HG02981 (cell line): ENCODE results near the gene SHLD2.
A peak's percentile ranks its signal among the peaks of the same experiment; 100 is the strongest.
"Not testable (repeated sequence)": the region's sequence is repeated elsewhere in the genome, so short reads cannot be mapped to it uniquely, and the experiment has no call there.

Source experiments
- ATAC-seq: cut with Tn5 transposase; IDR thresholded peaks from one replicate; pipeline ENCODE4 v1.9.1; 2021; ENCODE audit warnings: mild to moderate bottlenecking, moderate library complexity; ENCODE audit not compliant: unreplicated experiment

The SHLD2 gene

DNA sequence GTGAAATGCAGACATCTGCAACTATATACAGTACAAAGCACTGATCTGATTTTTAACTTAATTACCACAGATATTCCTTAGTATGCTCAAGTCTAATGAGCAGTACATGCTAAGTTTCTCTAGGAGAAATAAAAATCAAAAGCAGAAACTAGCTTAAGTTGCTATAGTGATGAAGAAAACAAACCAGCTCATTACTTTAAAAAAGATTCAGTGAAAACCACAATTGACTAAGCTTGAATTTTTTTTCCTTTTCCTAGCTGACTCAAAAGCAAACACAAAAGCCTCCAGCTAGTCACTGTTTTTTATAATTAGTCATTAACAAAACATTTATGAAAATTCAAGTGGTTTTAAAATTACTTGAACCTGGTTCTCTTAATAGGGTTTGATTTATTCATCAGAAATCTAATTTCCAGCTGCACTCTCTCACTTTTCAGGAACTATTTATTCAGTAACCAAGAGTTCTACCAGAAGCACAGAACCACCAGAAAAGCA, 10.7 kb upstream of the SHLD2 start:
- ATAC-seq: not testable (repeated sequence)

DNA sequence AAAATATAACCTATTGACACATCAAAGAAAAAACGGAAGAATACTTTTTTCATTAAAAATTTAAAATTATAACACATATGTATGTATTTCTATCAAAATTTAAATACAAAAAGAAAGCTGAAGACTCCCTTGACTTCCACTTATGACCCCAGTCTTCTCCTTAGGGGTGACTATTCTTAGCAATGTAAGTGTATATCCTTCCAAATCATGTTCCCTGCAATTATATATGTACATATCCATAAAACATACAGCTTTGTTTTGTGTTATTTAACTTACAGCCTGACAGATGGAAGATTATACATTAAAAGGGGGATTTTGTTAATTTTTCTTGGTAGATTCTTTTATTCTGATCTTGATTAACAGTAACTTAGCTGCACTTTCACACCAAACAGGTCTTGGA, 9.5 kb upstream of the SHLD2 start:
- ATAC-seq: no peak

DNA sequence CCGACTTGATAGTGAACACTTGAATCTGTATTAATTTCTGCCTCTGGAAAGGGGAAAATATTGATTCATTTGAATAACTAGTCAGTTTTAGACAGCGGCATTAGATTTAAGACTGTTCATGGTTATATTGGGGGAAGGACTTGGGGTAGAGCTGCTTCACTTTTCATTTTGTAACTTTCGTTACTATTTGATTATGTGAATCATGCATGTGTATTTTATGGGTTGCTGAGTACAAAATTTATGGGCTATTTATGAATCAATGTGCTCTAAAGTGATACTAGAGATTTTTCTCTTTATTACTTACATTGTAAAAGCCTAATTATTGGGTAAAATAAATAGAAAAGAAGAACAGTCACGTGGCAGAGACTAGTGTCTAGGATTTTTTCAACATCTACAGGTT, 5.3 kb upstream of the SHLD2 start:
- ATAC-seq: no peak

DNA sequence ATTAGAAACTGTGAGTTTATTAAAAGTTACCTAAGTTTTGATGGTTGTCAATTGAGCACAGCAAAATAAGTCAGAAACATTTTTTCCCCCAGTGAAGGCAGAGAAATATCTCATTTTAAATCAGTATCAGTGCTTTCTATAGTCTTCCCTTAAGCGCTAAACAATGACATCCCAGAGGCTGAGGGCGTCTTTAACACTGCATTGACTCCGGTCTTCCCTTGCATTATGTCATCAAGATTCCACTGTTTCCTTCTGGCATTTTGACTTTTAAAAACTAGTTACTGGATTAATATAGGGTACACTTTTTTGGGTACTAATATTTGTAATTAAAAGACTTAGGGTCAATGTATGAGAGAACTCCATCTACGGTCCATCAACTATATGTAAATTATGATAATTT, 4.2 kb upstream of the SHLD2 start:
- ATAC-seq: no peak

DNA sequence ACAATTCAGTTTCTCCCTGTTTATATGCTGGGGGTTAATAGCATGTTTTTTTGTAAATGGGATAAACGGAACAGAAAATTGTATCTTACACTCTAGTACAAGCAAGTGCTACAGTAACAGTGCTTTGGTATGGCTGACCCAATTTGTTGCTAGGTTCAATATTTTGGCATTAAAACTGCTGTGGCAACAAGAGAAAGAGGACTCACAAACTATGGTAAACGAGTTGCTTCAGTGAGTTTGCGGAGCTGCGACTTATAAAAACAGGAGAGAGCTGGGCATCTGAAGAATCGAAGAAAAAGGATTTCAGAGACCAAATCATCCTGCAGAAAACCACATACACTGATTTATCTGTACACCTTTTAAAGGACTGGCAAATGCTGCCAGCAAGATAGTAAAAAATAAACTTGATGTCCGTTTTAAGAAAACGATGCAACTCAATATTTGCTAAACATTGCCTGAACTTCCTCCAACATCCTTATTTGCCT, 2.6 kb upstream of the SHLD2 start:
- ATAC-seq: no peak

DNA sequence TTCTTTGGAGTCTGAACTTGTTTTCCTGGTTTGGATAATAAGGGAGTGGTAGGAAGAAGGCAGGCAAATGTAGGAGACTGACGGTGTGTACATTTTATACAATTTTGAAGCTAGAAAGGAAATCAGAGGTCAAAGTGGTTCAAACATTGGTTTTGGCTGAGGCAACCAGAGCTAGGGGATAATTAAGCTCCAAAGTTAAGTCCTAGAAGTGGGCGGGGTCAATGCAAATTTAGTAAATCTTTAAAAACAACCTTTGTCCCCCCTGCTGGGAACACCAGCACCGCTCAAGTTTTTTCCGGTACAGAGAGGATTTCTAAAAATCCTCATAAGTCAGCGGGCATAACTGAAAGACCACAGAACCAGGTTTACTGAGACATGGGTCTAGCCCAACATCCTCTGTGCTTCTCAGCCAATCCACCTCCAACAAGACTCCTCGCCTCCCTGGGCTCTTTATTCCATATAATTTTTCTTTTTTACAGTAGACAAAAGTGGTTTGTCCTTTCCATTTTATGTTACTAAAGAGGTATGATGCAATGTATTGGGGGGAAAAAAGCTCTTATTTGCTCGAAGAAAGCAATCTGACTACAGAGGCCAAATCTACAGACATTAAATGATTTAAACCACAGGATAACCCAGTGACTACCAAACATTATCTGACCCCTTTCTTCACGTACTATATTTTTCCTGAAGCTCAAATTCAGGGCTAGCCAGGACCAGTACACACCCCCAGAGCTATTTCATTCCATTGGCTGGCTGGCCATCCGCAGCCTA, 2.0 kb upstream of the SHLD2 start:
- ATAC-seq: no peak

DNA sequence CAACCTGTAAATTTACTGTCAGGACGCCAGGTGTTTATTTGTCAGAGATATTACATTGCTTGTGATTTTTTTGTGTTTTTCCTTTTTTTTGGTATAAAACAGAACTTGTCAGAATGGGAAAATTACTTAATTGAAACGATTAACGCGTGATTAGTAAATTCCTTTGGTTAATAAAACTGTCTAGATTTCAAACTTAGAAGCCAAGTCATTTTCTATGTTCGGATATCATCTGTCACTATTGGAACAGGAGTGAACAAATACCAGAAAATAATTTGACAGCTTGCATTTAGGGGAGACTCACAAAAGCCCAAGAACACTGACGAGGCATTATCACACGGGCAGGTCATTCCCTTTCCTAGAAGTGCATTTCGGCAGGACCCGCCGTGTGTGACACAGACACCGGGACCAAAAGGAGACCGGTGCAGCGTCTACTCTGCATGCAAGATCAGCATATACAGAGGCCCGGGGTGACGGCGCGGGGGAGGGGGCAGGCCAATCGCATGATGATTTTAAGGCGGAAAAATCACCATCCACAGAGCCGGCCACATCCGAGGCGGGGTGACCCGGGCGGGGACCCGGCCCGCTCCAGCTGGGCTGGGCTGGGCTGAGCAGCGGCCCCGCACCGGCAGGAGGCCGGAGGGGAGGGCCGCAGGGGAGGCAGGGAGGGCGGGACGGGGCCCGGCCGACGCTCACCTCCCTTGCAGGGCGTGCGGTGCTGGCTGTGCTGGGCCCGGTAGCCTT, 1.2 kb upstream of the SHLD2 start:
- peak; percentile 25 for ATAC-seq

DNA sequence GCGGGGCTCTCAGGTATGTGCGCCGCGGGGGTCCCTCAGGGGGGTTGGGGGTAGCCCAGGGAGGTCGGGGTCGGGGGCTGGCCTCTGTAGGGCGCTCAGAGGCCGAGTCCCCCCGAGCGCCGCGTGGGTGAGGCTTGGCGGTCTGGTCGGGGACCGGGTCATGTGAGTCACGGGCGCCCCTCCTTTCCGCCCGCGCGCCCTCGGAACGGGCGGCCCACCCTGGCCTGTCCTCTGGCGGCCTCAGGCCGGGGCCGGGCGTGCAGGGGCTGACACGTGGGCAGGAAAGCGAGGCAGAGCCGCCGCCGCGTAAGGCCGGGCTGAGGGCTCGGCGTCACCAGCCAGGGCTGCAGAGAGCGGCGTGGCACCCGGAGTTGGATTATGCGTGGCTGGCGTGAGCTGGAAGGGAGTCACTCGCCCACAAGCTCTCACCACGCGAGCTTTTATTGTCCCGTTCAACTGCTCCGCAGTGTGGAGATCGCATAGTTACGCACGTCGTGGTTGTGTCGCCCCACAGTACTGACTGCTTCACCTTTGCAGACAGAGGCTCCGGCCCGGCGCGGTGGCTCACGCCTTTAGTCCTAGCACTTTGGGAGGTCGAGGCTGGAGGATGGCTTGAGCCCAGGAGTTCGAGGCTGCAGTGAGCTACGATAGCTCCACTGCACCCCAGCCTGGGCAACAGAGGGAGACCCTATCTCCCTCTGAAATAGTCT, 385 bp downstream of the SHLD2 start:
- peak; percentile 43 for ATAC-seq

DNA sequence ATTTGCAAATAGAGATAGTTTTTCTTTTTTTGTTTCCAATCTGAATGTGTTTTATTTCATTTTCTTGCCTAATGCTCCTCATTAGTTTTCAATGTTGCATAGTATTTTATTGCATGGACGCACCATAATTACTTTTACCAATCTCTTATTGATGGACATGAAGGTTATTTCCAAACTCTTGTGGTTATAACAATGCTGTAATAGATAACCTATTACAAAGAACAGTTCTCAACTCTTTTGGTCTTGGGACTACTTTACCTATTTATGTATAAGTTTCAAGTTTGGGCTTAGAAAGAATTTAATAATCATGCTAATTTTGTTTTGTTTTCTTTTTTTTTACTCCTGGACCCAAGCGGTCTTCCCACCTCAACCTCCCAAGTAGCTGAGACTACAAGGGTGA, 7.0 kb downstream of the SHLD2 start:
- no peak for ATAC-seq

DNA sequence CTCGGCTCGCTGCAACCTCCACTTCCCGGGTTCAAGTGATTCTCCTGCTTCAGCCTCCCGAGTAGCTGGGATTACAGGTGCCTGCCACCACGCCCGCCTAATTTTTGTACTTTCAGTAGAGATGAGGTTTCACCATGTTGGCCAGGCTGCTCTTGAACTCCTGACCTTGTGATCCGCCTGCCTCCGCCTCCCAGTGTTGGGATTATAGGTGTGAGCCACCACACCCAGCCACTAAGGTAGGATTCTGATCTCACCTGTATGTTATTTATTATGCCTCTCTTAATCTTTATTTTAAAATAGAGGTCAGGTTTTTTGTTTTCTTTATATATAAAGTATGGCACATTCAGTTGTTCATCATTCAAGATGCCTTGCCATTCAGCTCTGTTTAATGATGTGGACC, 9.7 kb downstream of the SHLD2 start:
- not testable (repeated sequence) for ATAC-seq

DNA sequence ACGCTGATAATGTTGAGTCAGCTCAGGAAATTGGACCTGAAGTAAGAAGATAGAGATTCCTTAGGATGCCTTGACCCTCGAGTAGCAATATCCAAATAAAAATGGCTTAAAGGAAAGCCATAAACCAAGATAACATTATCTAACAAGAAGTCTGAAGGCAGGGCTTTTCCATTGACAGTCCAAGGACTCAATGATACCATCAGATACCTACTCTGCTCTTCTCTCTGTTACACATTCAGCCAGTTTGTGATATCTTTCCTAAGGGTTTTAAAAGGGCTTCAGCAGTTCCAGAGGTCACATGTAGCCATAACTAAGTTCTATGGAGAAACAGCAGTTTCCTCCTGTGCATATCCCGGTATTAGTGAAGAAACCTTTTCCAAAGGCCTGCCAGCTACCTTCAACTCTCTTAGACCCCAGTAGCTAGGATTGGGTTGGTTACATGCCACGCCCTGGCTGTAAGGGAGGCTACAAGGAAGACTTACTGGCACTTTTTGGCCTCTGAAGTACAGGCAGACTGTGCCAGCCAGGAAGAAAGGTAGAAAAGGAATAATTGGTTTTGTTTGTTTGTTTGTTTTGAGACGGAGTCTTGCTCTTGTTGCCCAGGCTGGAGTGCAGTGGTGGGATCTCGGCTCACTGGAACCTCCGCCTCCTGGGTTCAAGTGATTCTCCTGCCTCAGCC, 10.6 kb downstream of the SHLD2 start:
- ATAC-seq: no peak

DNA sequence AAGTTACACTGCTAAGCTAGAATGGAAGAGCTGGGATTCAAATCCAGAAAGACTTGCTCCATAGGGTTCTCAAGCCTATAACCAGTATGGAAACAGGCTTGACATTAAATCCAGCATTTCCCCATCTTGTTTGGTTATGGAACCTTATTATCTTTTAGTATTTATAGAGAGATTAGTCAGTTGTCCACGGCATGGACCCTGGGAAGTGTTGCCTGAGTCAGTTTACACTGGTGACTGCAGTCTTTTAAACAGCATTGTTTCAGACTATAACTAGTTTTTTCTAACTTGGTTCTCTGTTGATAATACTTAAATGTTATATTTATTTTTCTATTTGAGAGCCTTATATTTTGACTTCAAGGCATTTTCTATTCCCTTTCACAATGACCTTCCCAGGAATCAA, 23.1 kb downstream of the SHLD2 start:
- ATAC-seq: not testable (repeated sequence)

DNA sequence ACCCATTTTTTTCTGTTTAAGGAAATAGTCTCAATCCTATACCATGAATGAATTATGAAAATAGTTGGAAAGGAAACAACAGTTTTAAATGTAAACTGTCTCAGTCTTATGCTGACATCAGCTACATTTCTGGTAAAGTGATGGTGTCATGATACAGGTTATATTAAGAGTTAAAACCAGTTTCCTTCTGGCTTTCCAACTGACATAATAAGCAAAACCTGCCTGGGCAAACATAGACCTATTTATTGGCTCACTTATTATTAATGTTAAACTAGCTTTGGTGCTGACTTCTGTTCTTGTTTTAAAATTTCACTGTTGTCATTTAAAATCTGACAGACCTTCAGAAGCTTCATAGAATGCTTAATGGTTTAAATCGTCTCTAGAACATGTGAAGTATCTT, 24.0 kb downstream of the SHLD2 start:
- ATAC-seq: not testable (repeated sequence)

DNA sequence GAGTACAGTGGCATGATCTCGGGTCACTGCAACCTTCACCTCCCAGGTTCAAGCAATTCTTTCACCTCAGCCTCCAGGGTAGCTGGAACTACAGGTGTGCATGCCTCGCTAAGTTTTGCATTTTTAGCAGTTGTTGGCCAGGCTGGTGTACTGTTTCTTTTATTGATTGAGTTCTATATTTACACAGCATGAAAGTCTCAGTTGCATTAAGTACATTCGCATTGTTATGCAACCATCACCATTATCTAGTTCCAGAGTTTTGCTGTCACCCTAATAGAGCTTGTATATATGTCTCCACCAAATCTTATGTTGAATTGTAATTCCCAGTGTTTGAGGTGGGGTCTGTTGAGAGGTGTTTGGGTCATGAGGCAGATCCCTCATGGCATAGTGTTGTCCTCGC, 28.3 kb downstream of the SHLD2 start:
- ATAC-seq: not testable (repeated sequence)

DNA sequence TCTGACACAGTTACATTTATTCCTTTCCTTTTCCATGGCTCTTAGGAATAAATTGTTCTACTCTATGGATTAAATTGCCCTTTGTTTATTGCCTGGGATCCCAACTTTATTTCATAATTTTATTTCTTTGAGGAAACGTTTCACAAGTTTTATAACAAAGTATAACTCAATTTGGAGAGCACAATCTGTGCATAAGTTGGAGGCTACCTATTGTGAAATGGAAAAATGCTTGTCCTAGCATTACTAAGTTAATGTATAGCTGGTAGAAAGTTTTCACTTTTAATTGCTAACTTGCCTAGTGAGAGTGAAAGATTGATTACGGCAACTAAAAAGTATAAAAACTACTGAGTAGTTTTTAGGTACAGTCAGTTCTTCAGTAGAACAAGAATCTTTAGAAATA, 32.0 kb downstream of the SHLD2 start:
- not testable (repeated sequence) for ATAC-seq

DNA sequence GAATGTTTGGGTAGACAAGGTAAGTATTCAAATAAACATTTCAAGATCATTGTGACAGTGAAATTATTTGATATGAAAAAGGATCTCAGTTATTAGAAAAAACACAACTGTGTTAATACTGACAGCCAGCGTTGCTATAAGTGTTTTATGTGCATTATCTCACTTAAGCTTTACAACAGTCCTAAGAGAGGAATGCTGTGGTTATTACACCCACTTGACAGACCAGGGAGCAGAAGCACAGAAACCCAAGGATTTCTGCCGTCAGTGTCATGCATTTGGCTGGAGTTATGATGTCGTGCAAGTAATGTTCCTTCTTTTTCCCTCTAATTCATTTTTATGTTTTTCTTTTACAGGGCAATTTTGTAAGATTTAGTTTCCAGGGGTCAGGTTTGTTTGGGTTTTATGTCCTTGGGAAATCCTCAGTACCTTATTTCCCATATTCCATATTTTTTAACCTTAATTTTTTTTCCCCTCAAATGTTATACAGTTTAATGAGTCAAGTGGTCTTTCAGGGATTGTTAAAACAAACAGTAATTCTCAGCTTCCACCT, 32.7 kb downstream of the SHLD2 start:
- ATAC-seq: not testable (repeated sequence)

DNA sequence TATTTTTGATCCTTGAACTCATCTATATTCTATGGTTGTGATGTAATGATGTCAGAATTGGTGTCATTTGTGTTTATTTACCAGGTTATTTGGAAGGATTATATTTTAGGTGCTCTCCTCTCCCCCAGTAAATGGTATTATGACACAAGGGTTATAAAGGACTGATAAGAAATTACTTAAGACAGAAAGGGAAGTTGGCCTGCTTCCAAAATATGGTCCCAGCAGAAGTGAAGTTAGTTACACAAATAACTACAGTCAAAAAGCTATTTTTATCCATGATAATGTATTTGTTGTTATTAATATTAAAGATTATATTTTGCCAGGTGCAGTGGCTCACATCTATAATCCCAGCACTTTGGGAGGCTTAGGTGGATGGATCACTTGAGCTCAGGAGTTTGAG, 37.2 kb downstream of the SHLD2 start:
- not testable (repeated sequence) for ATAC-seq

DNA sequence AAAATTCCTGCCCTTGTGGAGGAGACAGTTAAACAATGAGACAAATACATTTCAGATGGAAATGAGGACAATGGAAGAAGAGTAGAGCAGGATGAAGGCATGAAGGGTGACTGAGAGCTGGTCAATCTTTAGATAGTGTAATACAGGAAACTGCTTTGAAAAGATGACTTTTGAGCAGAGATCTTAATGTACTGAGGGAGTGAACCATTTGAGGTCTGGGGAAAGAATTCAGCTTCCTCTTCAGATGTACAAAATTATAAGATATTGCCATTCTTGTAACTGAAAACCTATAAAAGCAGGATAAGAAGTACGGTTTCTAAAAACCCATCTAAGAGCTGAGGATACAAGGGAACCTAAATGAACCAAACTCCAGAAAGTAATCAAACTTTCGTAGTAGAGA, 38.9 kb downstream of the SHLD2 start:
- ATAC-seq: not testable (repeated sequence)

DNA sequence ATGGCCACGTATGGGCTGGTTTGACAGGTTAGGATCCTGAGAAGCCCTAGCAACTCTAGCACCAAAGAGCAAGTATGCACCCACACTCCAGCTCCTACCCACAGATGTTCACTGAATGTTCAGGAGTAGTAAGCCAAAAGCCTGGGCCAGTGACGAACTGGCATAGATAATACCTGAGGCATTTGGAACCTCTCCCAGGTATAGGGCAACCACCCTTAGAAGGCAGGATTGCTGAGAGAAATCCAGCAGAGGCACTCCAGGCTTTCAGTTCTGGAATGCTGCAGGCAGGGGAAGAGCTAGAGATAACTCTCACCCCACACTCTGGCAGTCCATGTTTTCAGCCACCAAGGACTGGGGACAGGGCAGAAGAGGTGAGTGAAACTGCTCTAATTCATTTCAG, 39.4 kb downstream of the SHLD2 start:
- ATAC-seq: not testable (repeated sequence)

DNA sequence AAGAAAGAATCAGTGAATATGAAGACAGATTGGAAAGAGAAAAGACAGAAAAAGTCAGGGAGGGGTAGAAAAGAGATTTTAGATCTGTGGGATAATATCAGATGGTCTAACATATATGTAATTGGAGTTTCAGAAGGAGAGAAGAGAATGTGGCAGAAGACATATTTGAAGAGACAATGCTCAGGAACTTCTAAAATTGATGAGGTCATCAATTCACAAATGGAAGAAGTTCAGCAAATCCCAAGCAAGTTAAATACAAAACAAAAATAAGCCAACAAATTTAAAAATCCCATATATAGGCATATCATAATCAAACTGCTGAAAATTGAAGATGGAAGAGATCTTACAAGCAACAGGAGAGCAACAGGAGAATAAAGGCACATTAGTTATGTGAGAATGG, 42.5 kb downstream of the SHLD2 start:
- ATAC-seq: not testable (repeated sequence)
